Measurements from ENCODE around the gene NCAM1.

NCAM1 gene

GRCh38 chr11:112967082-112967481 is 5.9 kb downstream of the NCAM1 start:
- CTCF ChIA-PET, result no interaction called here

GRCh38 chr11:112968941-112969713 is 7.9 kb downstream of the NCAM1 start:
- no peak for TF ChIP-seq CTCF (IDR thresholded peaks at IDR 0.05; ENCODE audit: control extremely low read depth, extremely low read depth, low read depth, missing control alignments)
- ChIA-PET POLR2A (no interaction called here), CTCF (interaction anchor here (1.3 kb wide), 1 partner anchor 12 kb away, joined by 3 read pairs; no protein-coding TSS in a partner anchor)
- DNase-seq (ENCODE audit: extremely low spot score), result no peak

More at GRCh38 chr11:112967082-112967481, 5.9 kb downstream of the NCAM1 start:
- DNase-seq (ENCODE audit: extremely low spot score), result no peak
- no peak for TF ChIP-seq CTCF (IDR thresholded peaks at IDR 0.05; ENCODE audit: control extremely low read depth, extremely low read depth, low read depth, missing control alignments)
- POLR2A ChIA-PET, result no interaction called here

- TF ChIP-seq CTCF (IDR thresholded peaks at IDR 0.05; ENCODE audit: control extremely low read depth, extremely low read depth, low read depth, missing control alignments), result no peak
- CTCF ChIA-PET, result interaction anchor here (0.9 kb wide), 1 partner anchor 9 kb away, joined by 4 read pairs; no protein-coding TSS in a partner anchor
- POLR2A ChIA-PET, result no interaction called here
- no peak for DNase-seq (ENCODE audit: extremely low spot score)
Observed at GRCh38 chr11:112971195-112971594, 10.0 kb downstream of the NCAM1 start.

GRCh38 chr11:112971827-112972226 is 10.6 kb downstream of the NCAM1 start:
- no peak for TF ChIP-seq CTCF (IDR thresholded peaks at IDR 0.05; ENCODE audit: control extremely low read depth, extremely low read depth, low read depth, missing control alignments)
- POLR2A ChIA-PET, result no interaction called here
- DNase-seq (ENCODE audit: extremely low spot score), result no peak
- CTCF ChIA-PET, result interaction anchor here (0.9 kb wide), 1 partner anchor 9 kb away, joined by 4 read pairs; no protein-coding TSS in a partner anchor

- POLR2A ChIA-PET, result no interaction called here
Observed at GRCh38 chr11:112972399-112973145, 11.4 kb downstream of the NCAM1 start.

More at GRCh38 chr11:112972399-112973145, 11.4 kb downstream of the NCAM1 start:
- DNase-seq (ENCODE audit: extremely low spot score), result no peak
- no peak for TF ChIP-seq CTCF (IDR thresholded peaks at IDR 0.05; ENCODE audit: control extremely low read depth, extremely low read depth, low read depth, missing control alignments)
- CTCF ChIA-PET, result no interaction called here

Data from GM10248 (cell line).